Stimulated activated CD4-positive, alpha-beta T cell treated with anti-CD3 and anti-CD28 coated beads, Interleukin-15, amount 100 ng/mL, for 24 hours (primary cell): ENCODE data around the gene FBXL20.
"Not testable (repeated sequence)": the region's sequence is repeated elsewhere in the genome, so short reads cannot be mapped to it uniquely, and the experiment has no call there.

ENCODE experiments used
- DNase-seq: peaks from one replicate; pipeline ENCODE4 v3.0.0-alpha.2; 2020

The FBXL20 gene

DNA sequence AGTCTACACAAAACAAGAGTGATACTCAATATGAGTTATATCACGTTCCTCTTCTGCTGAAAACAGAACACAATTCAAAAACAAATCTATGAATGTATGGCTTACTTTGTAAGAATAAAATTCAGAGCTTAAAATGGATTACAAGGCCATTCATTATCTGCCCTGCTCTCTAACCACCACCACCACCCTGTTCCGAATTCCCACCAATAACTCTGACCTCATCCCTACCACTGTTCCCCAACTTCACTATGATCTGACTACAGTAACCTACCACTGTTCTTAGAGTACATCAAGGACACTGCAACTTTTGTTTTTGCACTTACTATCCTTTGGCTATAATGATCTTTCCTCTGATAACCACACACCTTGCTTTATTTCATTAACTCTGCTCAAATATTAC, 21.3 kb downstream of the FBXL20 start:
- DNase-seq, result no peak

DNA sequence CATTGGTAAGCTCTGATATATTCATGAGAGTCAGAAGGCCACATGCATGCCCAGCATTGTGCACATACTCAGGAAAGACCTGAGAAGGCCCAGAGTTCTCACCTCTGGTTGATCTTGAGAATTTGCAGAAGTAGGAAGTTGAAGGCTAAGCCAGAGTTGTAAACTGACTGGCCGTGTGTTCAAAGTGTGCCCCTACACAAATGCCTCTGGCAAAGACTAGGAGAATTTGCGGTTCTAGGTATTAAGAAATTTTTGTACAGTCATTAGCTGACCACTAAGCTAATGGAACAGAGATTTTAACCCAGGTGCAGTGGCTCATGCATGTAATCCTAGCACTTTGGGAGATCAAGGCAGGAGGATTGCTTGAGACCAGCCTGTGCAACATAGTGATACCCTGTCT, 25.0 kb downstream of the FBXL20 start:
- DNase-seq, result no peak

DNA sequence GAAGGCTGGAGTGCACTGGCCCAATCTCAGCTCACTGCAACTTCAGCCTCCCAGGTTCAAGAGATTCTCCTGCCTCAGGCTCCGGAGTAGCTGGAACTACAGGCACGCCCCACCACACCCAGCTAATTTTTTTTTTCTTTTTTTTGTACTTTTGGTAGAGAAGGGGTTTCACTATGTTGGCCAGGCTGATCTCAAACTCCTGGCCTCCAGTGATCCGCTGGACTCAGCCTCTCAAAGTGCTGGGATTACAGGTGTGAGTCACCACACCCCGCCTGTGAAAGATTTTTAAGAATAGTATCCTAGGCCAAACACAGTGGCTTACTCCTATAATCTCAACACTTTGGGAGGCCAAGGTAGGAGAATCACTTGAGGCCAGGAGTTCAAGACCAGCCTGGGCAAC, 33.6 kb downstream of the FBXL20 start:
- DNase-seq, result not testable (repeated sequence)

DNA sequence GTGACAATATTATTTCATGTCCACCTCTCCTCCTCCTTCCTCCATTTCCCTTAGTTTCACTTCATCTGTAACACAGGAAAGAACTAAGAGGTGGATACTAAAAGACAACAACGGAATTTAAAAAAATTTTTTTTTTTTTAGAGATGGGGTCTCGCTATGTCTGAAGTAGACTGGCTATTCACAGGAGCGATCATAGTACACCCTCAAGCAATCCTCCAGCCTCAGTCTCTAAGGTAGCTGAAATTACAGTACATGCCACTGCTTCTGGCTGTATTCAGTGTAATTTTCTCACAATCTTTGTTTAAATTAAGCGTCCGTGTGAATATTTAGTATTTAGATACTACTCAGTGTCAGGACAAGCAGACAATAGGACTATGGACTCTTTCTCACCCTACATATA, 35.6 kb downstream of the FBXL20 start:
- no peak for DNase-seq

DNA sequence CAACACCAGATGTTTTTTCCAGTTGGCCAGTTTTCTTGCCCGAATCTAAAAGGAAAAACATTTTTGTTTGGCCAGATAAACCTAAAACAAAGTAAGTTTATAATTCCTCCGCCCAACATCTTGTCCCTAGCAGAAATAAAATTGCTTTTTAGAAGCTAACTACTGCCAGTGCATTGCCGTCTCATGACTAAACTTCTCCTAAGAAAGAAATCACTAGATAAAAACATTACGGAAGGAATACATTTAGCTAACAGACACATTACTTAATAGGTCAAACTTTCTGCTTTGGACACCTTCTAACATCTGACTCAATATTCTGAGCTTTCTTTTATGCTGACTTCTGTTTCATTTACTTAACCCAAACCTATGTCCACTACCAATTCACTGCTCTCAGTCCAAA, 36.2 kb downstream of the FBXL20 start:
- no peak for DNase-seq

DNA sequence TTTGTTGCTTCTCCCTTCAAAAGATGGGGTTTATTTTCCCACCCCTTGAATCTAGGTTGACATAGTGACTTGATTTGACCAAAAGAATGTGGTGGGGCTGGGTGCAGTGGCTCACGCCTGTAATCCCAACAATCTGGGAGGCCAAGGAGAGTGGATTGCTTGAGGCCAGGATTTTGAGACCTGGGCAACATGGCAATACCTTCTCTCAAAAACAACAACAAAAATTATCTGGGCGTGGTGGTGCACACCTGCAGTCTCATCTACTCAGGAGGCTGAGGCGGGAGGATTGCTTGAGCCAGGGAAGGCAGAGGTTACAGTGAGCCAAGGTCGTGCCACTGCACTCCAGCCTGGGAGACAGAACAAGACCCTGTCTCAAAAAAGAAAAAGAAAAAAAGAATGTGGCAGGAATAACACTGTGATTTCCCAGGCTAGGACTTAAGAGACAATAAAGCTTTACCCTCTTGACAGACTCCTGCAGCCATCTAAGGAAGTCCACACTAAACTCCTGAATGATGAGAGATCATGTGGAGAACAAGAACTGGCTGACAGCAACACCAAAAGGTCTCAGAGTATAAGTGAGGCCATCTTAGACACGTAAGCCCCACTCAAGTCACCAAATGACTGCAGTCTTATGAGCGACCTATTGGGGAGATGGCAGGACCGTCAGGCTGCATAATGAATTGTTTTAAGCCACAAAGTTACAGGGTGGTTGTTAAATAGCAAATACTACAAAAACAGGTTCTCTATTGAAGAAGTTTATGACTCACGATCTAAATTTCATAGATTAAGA, 37.0 kb downstream of the FBXL20 start:
- no peak for DNase-seq

DNA sequence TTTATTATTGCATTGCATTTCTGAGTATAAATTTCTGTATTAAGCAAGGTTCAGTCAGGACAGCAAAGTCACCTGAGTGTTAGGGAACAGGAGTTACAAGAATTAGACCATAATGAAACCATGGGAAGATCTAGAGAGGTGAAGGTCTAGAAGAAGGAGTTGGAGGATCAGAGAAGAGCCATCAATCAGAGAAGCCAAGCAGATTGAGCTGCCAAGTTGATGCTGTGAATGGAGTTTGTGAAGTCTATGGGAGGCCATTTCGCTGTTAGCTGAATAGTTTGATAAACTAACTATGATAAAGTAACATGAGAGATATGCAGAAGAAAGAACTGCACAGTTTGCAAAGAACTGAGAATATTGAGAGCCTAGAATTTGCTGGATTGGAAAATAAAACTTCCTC, 40.4 kb downstream of the FBXL20 start:
- no peak for DNase-seq

DNA sequence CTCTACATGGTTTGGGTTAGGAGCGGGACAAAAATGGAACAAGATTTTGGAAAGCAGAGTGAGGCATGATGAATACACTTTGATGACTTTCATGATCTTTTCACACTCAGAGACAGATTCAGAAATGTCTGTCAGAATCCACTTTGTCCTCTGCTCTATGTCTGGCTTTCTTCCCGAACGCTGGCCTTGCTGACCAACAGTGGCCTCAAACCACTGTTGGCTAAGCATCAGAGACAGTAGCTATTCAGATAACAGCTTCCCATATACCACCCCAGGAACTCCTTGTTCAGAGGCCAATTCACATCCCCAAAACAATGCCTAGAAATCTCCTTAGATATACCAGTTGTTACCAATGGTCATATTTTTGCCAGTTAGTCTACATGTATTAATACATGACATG, 40.9 kb downstream of the FBXL20 start:
- no peak for DNase-seq

DNA sequence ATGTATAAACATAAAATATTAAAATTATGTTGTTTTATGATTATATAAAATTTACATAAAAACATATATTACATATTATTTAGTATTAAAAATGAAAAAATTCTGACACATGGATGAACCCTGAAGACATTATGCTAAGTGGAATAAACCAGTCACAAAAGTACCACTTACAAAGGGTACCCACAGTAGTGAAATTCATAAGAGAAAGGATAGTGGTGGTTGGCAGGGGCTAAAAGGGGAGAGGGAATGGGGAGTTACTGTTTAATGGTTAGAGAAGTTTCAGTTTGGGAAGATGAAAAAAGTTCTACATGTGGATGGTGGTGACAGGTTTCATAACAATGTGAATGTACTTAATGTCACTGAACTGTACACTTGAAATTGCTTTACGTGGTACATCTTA, 41.4 kb downstream of the FBXL20 start:
- DNase-seq, result no peak

DNA sequence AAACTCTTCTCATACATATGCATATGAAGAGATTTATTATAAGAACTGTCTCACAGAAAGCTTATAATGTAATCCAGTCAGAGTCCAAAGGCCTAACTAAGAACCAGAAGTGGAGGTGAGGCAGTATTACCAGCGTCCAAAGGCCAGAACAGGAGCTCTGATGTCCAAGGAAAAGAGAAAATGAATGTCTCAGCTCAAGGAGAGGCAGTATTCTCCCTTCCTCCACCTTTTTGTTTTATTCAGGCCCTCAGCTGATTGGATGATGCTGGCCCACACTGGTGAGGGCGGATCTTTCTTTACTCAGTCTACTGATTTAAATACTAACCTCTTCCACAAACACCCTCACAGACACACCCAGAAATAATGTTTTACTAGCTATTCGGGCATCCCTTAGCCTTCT, 43.4 kb downstream of the FBXL20 start:
- no peak for DNase-seq

DNA sequence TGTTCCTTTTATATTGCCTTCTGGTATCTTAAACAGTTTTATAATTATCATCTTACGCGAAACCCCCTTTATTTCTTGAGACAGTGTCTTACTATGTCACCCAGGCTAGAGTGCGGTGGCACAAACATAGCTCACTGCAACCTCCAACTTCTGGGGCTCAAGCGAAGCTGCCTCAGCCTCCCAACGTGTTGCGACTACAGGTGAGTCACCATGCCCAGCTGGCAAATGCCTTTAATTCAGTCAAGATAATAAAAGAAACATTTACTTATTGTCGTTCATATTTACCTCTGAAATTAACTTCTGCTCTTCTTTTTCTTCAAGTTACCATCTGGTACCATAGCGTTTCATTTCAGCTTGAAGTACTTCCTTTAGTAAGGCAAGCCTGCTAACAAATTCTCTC, 43.9 kb downstream of the FBXL20 start:
- DNase-seq, result no peak

DNA sequence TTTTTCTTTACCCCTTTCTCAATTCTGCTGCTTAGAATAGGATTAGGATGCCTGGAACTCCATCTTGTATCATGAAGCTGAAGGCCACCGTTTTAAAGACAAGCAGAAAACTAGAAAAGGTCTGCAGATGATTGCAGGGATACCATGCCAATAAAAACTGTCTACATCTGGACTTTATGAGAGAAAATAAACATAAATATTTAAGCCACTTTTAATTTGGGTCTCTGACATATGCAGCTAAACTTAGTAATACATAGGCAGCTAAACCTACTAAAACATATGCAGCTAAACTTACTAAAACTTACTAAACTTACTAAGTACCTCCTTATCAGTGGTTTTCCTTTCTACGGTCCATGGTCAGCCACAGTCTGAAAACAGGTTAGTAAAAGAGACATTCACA, 48.4 kb downstream of the FBXL20 start:
- no peak for DNase-seq

DNA sequence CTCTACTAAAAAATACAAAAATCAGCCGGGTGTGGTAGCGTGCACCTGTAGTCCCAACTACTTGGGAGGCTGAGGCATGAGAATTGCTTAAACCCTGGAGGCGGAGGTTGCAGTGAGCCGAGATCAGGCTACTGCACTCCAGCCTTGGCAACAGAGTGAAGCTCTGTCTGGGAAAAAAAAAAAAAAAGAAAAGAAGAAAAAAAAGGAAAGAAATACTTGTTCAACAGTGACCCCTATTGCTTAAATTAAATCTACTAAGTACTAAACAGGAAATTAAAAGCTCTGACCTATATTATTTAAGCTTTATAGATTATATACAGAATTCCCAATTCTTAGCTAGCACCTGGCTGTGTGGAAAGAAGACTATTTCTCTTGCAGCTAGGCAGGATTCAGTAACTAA, 48.9 kb downstream of the FBXL20 start:
- DNase-seq, result no peak

DNA sequence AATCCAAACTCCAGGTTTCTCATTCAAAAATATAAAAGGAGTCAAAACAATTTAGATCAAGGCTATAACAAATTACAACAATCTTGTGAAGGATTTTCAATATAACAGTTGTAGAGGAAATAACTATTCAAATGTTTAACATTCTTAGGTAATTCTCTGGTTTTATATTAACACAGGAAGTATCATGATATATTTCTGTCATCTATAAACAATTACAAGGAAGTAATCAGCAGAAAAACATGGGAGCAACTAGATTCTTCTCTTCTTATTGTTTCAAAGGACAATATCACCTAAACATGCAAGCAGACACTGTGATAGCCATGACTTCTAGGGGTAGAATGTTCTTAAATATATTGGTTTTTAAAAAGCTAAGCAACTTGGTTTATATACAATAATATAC, 49.9 kb downstream of the FBXL20 start:
- DNase-seq, result no peak

DNA sequence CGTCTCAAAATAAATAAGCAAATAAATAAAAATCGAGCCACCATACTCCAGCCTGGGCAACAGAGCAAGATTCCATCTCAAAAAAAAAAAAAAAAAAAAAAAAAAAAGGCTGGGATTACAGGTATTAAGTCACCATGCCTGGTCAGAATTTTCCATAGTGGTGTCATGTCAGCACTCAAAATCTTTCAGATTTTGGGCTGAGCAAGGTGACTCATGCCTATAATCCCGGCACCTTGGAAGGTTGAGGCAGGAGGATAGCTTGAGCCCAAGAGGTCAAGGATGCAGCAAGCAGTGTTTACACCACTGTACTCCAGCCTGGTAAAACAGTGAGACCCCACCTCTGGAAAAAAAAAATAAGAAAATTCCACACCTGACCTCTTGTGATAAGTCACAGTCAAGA, 52.2 kb downstream of the FBXL20 start:
- no peak for DNase-seq

DNA sequence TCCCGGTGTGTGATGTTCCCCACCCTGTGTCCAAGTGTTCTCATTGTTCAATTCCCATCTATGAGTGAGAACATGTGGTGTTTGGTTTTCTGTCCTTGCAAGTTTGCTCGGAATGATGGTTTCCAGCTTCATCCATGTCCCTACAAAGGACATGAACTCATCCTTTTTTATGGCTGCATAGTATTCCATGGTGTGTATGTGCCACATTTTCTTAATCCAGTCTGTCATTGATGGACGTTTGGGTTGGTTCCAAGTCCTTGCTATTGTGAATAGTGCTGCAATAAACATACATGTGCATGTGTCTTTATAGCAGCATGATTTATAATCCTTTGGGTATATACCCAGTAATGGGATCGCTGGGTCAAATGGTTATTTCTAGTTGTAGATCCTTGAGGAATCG, 54.6 kb downstream of the FBXL20 start:
- DNase-seq, result not testable (repeated sequence)

DNA sequence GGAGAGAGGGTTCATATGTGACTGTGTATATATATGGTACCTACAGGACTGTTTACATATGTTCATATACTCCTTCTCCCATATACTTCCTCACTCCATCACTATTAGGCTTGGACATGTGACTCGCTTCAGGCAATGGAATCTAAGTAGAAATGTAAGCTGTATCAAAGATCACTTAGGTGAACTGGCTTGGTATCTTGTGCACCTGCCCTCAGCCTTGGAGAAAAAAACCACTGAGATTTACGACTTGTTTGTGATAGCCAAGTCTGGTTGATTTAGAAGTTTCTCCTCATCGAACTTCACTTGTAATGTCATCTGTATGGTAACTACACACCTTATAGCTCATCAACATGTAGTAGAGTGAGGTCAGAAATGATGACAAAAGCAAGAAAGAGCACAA, 59.9 kb downstream of the FBXL20 start:
- no peak for DNase-seq

DNA sequence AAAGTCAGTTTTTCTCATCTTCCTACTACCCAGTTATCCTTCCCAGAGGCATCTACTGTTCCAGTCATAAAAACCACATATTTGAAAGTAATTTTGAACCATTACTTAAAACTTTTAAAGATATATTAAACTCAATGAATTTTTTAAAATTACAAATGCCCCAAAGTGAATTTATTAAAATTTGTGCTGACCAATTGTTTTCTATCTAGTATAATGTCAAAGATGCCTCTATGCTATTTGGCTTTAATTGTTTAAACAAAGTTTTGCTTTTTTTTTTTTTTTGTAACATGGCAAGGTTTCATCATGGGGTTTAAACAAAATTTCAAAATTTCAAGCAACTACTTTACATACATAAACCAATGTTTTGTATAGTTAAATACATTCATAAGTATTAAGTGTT, 60.7 kb downstream of the FBXL20 start:
- no peak for DNase-seq

DNA sequence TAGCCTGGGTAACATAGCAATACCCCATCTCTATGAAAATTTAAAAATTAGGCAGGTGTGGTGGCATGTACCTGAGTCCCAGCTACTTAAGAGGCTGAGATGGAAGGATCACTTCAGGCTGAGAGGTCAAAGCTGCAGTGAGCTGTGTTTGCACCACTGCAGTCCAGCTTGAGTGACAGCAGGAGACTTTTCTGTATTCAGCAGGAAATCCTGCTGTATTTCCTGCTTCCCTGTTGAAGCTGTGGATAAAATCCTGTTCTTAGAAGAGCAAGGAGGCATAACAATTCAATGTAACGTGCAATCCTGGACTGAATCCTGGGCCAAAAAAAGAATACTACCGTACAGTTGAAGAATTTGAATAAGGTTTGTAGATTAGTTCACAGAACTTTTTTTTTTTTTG, 62.2 kb downstream of the FBXL20 start:
- DNase-seq, result no peak

DNA sequence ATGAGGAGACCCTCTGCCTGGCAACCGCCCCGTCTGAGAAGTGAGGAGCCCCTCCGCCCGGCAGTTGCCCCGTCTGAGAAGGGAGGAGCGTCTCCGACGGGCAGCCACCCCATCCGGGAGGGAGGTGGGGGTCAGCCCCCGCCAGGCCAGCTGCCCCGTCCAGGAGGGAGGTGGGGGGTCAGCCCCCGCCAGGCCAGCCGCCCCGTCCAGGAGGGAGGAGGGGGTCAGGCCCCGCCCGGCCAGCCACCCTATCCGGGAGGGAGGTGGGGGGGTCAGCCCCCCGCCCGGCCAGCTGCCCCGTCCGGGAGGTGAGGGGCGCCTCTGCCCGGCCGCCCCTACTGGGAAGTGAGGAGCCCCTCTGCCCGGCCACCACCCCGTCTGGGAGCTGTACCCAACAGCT, 63.8 kb downstream of the FBXL20 start:
- DNase-seq, result not testable (repeated sequence)

DNA sequence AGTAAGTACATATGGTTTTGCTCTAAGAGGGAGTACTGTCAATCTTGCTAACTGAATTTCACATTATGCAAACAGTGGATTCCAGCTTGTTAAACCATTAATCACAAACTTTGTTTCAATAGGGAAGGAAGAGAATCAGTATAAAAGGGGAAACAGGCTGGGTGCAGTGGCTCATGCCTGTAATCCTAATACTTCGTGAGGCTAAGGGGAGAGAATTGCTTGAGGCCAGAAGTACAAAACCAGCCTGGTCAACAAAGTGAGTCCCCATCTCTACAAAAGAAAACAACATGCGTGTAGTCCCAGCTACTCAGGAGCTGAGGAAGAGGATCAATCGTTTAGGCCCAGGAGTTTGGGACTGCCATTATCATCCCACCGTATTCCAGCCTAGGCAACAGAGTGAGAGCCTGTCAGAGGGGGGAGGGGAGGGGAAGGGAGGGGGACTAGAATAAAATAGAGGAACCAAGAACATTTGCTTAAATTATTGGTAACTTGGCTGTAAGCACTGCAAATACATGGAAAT, 65.7 kb downstream of the FBXL20 start:
- no peak for DNase-seq

DNA sequence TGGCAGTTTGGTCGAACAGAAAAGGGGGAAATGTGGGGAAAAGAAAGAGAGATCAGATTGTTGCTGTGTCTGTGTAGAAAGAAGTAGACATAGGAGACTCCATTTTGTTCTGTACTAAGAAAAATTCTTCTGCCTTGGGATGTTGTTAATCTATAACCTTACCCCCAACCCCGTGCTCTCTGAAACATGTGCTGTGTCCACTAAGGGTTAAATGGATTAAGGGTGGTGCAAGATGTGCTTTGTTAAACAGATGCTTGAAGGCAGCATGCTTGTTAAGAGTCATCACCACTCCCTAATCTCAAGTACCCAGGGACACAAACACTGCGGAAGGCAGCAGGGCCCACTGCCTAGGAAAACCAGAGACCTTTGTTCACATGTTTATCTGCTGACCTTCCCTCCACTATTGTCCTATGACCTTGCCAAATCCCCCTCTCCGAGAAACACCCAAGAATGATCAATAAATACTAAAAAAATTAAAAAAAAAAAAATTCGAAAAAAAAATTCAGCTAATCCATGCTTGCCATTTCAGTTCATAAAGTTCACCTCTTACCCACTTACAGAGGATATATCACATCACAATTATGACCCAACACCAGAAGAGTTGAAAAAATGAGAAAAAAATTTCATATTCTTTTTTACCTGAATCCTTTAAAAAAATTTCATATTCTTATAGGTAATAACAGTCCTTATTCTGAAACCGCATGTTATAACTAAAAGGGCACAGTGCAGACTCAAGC, 67.2 kb downstream of the FBXL20 start:
- DNase-seq, result not testable (repeated sequence)

DNA sequence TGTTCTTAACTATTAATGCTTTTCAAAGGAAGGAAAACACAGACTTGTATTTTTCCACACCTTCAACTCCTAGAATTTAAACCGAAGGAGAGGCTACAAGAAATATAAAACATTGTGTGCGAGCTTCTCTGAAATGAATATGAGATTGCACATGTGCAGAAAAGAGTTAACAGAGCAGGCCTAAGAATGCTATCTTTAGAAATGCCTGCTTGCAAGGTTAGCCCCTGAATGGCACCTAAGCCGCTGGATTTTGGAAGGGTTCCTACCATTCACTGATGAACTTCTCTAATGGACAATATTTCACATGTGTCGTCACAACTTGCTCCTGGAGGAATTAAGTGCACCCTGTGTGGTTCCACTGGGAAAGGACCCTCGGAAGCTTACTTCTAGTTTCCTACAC, 69.3 kb downstream of the FBXL20 start:
- no peak for DNase-seq

DNA sequence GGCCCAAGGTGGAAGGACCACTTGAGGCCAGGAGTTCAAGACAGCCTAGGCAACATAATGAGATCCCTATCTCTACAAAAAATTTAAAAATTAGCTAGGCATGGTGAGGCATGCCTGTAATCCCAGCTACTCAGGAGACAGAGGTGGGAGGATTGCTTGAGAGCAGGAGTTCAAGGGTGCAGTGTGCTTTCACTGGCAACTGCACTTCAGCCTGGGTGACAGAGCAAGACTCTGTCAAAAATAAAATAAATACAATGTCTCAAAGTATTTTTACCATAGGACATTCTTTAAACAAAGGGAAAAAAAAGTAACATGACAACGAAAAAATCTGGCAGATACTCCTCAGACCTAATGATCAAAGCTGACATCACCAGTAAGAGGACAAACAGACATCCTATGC, 72.6 kb downstream of the FBXL20 start:
- DNase-seq, result no peak

DNA sequence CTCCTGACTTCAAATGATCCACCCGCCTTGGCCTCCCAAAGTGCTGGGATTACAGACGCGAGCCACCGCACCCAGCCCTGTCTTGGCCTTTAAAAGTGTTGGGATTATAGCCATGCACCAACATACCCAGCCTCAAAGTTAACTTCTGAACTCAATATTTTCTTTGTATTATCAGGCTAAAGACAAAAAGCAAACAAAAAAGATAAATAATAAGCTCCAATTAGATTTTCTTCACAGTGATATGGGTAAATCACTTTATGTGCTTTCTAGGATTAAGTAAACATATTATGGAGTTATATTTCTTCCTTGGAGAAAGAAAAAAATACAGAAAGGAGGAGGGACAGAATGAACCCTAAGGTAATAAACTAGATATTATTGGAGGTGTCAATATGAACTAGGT, 74.3 kb downstream of the FBXL20 start:
- DNase-seq, result no peak
